Measurements from ENCODE around the gene C3.

DNA sequence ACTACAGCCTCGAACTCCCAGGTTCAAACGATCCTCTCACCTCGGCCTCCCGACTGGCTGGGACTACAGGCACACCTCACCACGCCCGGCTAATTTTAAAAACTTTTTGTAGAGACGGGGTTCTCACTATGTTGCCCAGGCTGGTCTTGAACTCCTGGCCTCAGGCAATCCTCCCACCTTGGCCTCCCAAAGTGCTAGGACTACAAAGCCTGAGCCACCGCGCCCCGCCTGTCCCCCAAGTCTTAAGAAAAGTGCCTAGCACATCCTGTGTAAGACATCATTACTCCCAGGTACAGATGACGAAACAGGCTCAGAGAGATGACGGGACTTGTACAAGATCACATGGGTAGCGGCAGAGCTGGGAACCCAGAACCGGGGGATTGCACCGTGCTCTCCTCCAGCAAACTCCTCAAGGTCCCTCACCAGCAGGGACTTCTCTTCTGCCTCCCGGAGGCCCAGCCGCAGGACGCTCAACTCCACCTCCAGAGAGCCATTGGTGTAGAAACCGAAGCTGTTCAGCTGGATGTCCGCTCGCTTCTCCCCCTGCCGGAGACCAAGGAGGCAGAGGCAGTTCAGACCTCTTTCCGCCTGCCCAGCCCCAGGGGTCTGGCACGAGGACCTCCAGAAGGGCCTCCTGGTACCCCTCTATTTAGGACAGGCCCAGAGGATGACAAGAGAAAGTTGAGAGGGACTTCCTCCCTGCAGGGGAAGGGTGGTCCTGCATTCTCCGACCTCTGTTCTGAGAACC lies 15.9 kb upstream of the C3 start:
- TF ChIP-seq, protein P1, sequence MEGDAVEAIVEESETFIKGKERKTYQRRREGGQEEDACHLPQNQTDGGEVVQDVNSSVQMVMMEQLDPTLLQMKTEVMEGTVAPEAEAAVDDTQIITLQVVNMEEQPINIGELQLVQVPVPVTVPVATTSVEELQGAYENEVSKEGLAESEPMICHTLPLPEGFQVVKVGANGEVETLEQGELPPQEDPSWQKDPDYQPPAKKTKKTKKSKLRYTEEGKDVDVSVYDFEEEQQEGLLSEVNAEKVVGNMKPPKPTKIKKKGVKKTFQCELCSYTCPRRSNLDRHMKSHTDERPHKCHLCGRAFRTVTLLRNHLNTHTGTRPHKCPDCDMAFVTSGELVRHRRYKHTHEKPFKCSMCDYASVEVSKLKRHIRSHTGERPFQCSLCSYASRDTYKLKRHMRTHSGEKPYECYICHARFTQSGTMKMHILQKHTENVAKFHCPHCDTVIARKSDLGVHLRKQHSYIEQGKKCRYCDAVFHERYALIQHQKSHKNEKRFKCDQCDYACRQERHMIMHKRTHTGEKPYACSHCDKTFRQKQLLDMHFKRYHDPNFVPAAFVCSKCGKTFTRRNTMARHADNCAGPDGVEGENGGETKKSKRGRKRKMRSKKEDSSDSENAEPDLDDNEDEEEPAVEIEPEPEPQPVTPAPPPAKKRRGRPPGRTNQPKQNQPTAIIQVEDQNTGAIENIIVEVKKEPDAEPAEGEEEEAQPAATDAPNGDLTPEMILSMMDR (IDR thresholded peaks at IDR 0.05; ENCODE audit: poor library complexity) = peak; percentile 66
- TF ChIP-seq EZH2phosphoT487 (IDR thresholded peaks at IDR 0.05; ENCODE audit: low read depth, severe bottlenecking, unreplicated experiment) = no peak

Measured in hepatocyte (in vitro differentiated cells).